Trophoblast cell (in vitro differentiated cells and primary cell): ENCODE data around the gene ATP6AP2.

Source experiments
- DNase-seq, 2 donors: peaks; one replicate each; pipeline ENCODE4 v3.0.0-alpha.2; 2016
- H2AFZ ChIP-seq: 2 replicates; pipeline ENCODE4 v1.6.1; 2013; ENCODE audit warnings: low read length, moderate library complexity, mild to moderate bottlenecking; ENCODE audit not compliant: insufficient read depth, poor library complexity
- H2AK5ac ChIP-seq: 2 replicates; pipeline ENCODE4 v1.6.1; 2013; ENCODE audit warnings: mild to moderate bottlenecking, low read length
- H2BK120ac ChIP-seq: 2 replicates; pipeline ENCODE4 v1.6.1; 2013; ENCODE audit warnings: low read length, mild to moderate bottlenecking, moderate library complexity; ENCODE audit not compliant: insufficient read depth, poor library complexity
- H2BK12ac ChIP-seq: 2 replicates; pipeline ENCODE4 v1.6.1; 2013; ENCODE audit warnings: mild to moderate bottlenecking, low read length, moderate library complexity
- H2BK5ac ChIP-seq: 2 replicates; pipeline ENCODE4 v1.6.1; 2013; ENCODE audit warnings: low read length, low read depth, moderate library complexity, mild to moderate bottlenecking; ENCODE audit not compliant: poor library complexity
- H3K14ac ChIP-seq: 2 replicates; pipeline ENCODE4 v1.6.1; 2013; ENCODE audit warnings: mild to moderate bottlenecking, low read length
- H3K18ac ChIP-seq: 2 replicates; pipeline ENCODE4 v1.6.1; 2013; ENCODE audit warnings: mild to moderate bottlenecking, low read length
- H3K23ac ChIP-seq: 2 replicates; pipeline ENCODE4 v1.6.1; 2013; ENCODE audit warnings: low read length
- H3K27ac ChIP-seq: 2 replicates; pipeline ENCODE4 v1.5.1; 2013; ENCODE audit warnings: low read depth, mild to moderate bottlenecking, inconsistent platforms, low read length, moderate library complexity
- H3K27me3 ChIP-seq: 2 replicates; pipeline ENCODE4 v1.6.1; 2013; ENCODE audit warnings: inconsistent platforms, mild to moderate bottlenecking, low read length, moderate library complexity; ENCODE audit not compliant: insufficient read depth
- H3K36me3 ChIP-seq, 2 experiments: 1 replicate in 1 of 2; 2 replicates in 1 of 2; pipeline ENCODE4 v1.6.1; 2013; ENCODE audit warnings: low read length in 2 of 2, mild to moderate bottlenecking in 2 of 2, moderate library complexity in 1 of 2; ENCODE audit not compliant: insufficient read depth in 2 of 2, control insufficient read depth in 1 of 2
- H3K4ac ChIP-seq: 2 replicates; pipeline ENCODE4 v1.6.1; 2013; ENCODE audit warnings: low read depth, mild to moderate bottlenecking, low read length, moderate library complexity
- H3K4me1 ChIP-seq, 2 experiments: 1 replicate in 1 of 2; 2 replicates in 1 of 2; pipeline ENCODE4 v1.6.1; 2013; ENCODE audit warnings: low read length in 2 of 2, mild to moderate bottlenecking in 2 of 2, moderate library complexity in 1 of 2; ENCODE audit not compliant: insufficient read depth in 2 of 2, control insufficient read depth in 1 of 2
- H3K4me2 ChIP-seq: 2 replicates; pipeline ENCODE4 v1.6.1; 2013; ENCODE audit warnings: inconsistent platforms, mild to moderate bottlenecking, low read length, moderate library complexity
- H3K4me3 ChIP-seq: 2 replicates; pipeline ENCODE4 v1.5.1; 2013; ENCODE audit warnings: mild to moderate bottlenecking, low read depth, low read length, inconsistent platforms
- H3K79me1 ChIP-seq: one replicate; pipeline ENCODE4 v1.6.1; 2013; ENCODE audit warnings: low read length
- H3K79me2 ChIP-seq: 2 replicates; pipeline ENCODE4 v1.6.1; 2013; ENCODE audit warnings: low read length, mild to moderate bottlenecking; ENCODE audit not compliant: control insufficient read depth, insufficient read depth, poor library complexity
- H3K9ac ChIP-seq: 2 replicates; pipeline ENCODE4 v1.6.1; 2013; ENCODE audit warnings: mild to moderate bottlenecking, low read length
- H3K9me3 ChIP-seq: 2 replicates; pipeline ENCODE4 v1.6.1; 2013; ENCODE audit warnings: low read depth, mild to moderate bottlenecking, control low read depth, inconsistent platforms, low read length; ENCODE audit not compliant: insufficient read depth
- H4K12ac ChIP-seq: 2 replicates; pipeline ENCODE4 v1.6.1; 2013; ENCODE audit warnings: low read depth, mild to moderate bottlenecking, low read length, moderate library complexity
- H4K8ac ChIP-seq: 2 replicates; pipeline ENCODE4 v1.6.1; 2013; ENCODE audit warnings: low read depth, mild to moderate bottlenecking, low read length, moderate library complexity
- H4K91ac ChIP-seq: one replicate; pipeline ENCODE4 v1.6.1; 2013; ENCODE audit warnings: low read depth, mild to moderate bottlenecking, low read length, moderate library complexity
- WGBS: extraction: QIAGEN DNeasy Blood & Tissue Kit; methylation state at CpG from one replicate; pipeline ENCODE4 v1.1.7; 2013; ENCODE audit warnings: missing lambda C conversion rate; ENCODE audit not compliant: insufficient read length, insufficient coverage; ENCODE audit errors: extremely low coverage; 5-methylcytosine and 5-hydroxymethylcytosine counted together

Gene ATP6AP2

DNA sequence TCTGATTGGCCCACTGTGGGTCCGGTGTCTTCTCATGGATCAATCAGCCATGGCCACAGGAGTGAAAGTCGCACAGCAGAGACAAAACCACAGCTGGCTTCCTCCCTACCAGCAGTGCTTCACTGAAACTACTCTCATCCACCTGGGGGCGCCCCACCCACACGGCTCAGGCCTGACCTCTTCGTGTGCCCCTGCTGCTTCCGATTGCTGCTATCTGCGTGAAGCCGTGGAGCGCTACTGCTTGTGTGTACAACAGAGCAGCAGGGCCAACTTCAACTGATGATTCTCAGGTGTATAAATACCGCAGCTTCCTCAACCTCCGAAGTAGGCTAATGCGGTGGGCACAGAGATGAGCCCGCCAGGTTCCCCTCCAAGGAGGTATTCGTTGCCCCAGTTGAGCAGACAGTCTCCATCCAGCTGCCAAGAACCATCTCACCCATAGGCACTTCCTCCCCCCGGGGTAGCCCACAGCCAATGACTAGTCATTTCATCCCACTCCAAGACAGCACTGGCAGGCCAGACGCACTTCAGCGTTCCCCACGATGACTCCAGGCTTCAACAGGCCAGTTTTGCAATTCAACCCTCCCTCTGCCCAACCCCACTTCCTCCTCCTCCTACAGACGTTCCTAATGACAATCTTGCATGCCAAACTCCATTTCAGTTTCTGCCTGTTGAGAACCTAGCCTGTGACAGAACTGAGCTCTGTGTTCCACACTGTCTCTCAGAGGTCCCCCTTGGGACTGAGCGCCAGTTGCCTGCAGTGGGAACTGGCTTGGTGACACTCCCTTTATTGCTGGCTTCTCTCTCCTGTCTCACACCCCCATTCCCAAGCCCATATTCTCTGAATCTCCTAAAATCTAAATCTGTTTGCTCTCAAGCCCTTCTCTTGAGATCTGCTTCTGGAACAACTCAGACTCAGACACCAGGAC, 41.3 kb upstream of the ATP6AP2 start:
- Histone ChIP-seq H3K4me2 (no peak overlapping the region), H4K91ac (peak overlapping the region; percentile 2), H3K4me1 (peaks cover 10 to 11% of the 10 kb centered on the region in 2 experiments), H3K23ac (no peak overlapping the region), H3K18ac (no peak overlapping the region), H3K27me3 (no peaks in the 10 kb centered on the region), H2BK12ac (peak overlapping the region; percentile 54), H3K4ac (no peak overlapping the region), H3K14ac (no peak overlapping the region), H2AFZ (no peak overlapping the region), H3K79me2 (no peaks in the 10 kb centered on the region), H2BK120ac (peak overlapping the region; percentile 11), H3K79me1 (peaks cover 6% of the 10 kb centered on the region), H2AK5ac (no peak overlapping the region), H3K9ac (no peak overlapping the region), H4K8ac (peak overlapping the region; percentile 11), H2BK5ac (no peak overlapping the region), H3K9me3 (no peaks in the 10 kb centered on the region), H3K36me3 (no peaks in the 10 kb centered on the region), H4K12ac (no peak overlapping the region), H3K4me3 (no peak overlapping the region), H3K27ac (no peak overlapping the region)
- DNase-seq: peak in 1 of 2 donors; percentile 16
- no CpG with 5 or more reads among the region's 20 CpGs for WGBS

DNA sequence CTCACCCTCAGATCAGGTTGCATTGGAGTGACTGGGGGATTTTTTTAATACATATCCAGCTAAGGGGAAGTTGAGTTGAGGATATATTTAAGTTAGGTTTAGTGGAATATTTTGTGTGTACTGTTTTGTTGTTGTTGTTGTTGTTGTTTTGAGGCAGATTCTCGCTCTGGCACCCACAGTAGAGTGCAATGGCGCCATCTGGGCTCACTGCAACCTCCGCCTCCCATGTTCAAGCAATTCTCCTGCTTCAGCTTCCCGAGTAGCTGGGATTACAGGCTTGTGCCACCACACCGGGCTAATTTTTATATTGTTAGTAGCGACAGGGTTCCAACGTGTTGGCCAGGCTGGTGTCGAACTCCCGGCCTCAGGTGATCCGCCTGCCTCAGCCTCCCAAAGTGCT, 38.6 kb upstream of the ATP6AP2 start:
- Histone ChIP-seq H4K12ac (no peak overlapping the region), H3K18ac (no peak overlapping the region), H3K36me3 (no peaks in the 10 kb centered on the region), H3K4me2 (no peak overlapping the region), H3K23ac (no peak overlapping the region), H3K14ac (no peak overlapping the region), H2BK12ac (no peak overlapping the region), H3K4ac (no peak overlapping the region), H3K27me3 (no peaks in the 10 kb centered on the region), H2BK5ac (no peak overlapping the region), H3K4me3 (no peak overlapping the region), H4K91ac (peak overlapping the region; percentile 14), H2BK120ac (no peak overlapping the region), H3K4me1 (peaks cover 15 to 16% of the 10 kb centered on the region in 2 experiments), H3K79me1 (peaks cover 7% of the 10 kb centered on the region), H3K27ac (no peak overlapping the region), H3K79me2 (no peaks in the 10 kb centered on the region), H3K9ac (no peak overlapping the region), H2AK5ac (no peak overlapping the region), H2AFZ (no peak overlapping the region), H3K9me3 (no peaks in the 10 kb centered on the region), H4K8ac (no peak overlapping the region)
- no CpG with 5 or more reads among the region's 10 CpGs for WGBS
- no peak for DNase-seq

DNA sequence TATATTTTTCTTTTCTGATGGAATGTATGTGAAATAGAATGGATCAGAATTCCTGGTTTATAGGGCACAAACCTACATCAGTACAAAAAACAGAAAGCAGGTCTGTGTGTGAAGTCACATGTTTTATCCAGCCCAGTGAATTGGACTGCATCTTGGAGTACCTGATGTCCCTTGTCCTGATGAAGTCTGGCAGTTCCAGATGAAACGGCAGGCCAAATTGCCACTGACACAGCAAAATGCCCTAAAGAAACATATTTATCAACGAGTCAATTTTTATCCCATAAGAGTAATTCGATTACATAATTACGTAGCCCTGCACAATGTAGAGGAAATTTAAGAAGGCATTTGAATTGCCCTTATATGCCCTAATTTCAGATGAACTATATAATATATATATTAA, 37.8 kb upstream of the ATP6AP2 start:
- WGBS: no CpG with 5 or more reads among the region's 4 CpGs
- Histone ChIP-seq H3K4me3 (no peak overlapping the region), H4K12ac (no peak overlapping the region), H2BK12ac (no peak overlapping the region), H2BK120ac (no peak overlapping the region), H3K27me3 (no peaks in the 10 kb centered on the region), H3K4ac (no peak overlapping the region), H3K9me3 (no peaks in the 10 kb centered on the region), H3K79me1 (peaks cover 7% of the 10 kb centered on the region), H2AK5ac (no peak overlapping the region), H3K36me3 (no peaks in the 10 kb centered on the region), H3K18ac (no peak overlapping the region), H3K27ac (no peak overlapping the region), H3K4me2 (no peak overlapping the region), H2BK5ac (no peak overlapping the region), H3K79me2 (no peaks in the 10 kb centered on the region), H3K4me1 (peaks cover 15 to 16% of the 10 kb centered on the region in 2 experiments), H3K23ac (no peak overlapping the region), H4K8ac (no peak overlapping the region), H3K9ac (no peak overlapping the region), H2AFZ (no peak overlapping the region), H3K14ac (no peak overlapping the region), H4K91ac (no peak overlapping the region)
- DNase-seq: no peak

DNA sequence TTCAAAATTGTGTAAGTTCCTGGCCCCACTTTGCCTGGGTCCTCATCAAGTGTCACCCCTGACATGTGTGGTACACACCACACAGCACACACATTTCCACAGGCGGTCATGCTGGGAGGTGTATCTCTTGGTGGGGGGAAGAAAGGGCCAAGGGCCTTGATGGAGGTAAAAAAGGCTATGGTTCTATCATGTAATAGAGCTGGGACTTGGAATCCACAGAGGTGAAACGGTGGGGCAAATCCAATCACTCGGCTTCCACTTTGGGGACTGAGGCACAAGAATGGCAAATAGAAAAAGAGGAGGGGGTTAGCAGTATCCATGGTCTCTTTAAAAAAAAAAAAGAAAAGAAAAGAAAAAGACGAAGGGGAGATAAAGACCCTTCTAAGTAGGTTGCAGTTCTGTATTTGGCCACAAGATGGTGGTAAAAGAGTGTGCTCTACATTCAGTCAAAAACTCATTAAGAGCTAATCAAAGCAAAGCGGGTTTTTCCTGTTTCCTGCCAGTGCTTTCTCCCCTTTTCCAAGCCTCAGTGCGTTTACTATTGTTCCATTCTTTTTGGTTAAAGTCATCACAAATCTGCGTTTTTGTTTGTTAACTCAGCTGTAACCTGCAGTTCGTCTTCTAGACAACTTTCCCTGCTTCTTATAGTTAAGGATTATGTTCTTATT, 37.0 kb upstream of the ATP6AP2 start:
- H4K12ac ChIP-seq: no peak overlapping the region
- peak overlapping the region; percentile 51 for H4K91ac ChIP-seq
- no peak overlapping the region for H2AK5ac ChIP-seq
- H3K14ac ChIP-seq: peak overlapping the region; percentile 4
- H3K79me1 ChIP-seq: peaks cover 7% of the 10 kb centered on the region
- no peak overlapping the region for H3K23ac ChIP-seq
- H3K36me3 ChIP-seq: no peaks in the 10 kb centered on the region
- no peak overlapping the region for H3K4me3 ChIP-seq
- H2BK120ac ChIP-seq: peak overlapping the region; percentile 97
- peak; percentile 65 to 93 for DNase-seq
- H3K9me3 ChIP-seq: no peaks in the 10 kb centered on the region
- WGBS: no CpG with 5 or more reads among the region's 8 CpGs
- H3K27me3 ChIP-seq: no peaks in the 10 kb centered on the region
- H3K9ac ChIP-seq: no peak overlapping the region
- peak overlapping the region; percentile 62 for H3K27ac ChIP-seq
- peak overlapping the region; percentile 68 for H2BK5ac ChIP-seq
- H3K4me2 ChIP-seq: peak overlapping the region; percentile 47
- H3K4ac ChIP-seq: no peak overlapping the region
- H3K18ac ChIP-seq: no peak overlapping the region
- peaks cover 15 to 16% of the 10 kb centered on the region in 2 experiments for H3K4me1 ChIP-seq
- no peaks in the 10 kb centered on the region for H3K79me2 ChIP-seq
- H2AFZ ChIP-seq: no peak overlapping the region
- peak overlapping the region; percentile 99 for H2BK12ac ChIP-seq
- H4K8ac ChIP-seq: no peak overlapping the region
